LNCAP (cell line): ENCODE data around the gene CNTN4.

Experiments
- CTCF ChIP-seq: fragments of 450-650 bp; IDR thresholded peaks from 2 replicates; pipeline ENCODE4 v1.5.1; 2017; ENCODE audit warnings: mild to moderate bottlenecking

Gene CNTN4

GRCh38 chr3:2334921-2335320, 236.3 kb downstream of the CNTN4 start:
- TF ChIP-seq CTCF = no peak

- TF ChIP-seq CTCF = no peak
These were observed 244.5 kb downstream of the CNTN4 start for GRCh38 chr3:2343031-2343682.

GRCh38 chr3:2352134-2352762, 253.6 kb downstream of the CNTN4 start:
- no peak for TF ChIP-seq CTCF

- TF ChIP-seq CTCF = no peak
These were observed 256.0 kb downstream of the CNTN4 start for GRCh38 chr3:2354702-2355101.

GRCh38 chr3:2356298-2356950, 257.8 kb downstream of the CNTN4 start:
- no peak for TF ChIP-seq CTCF

- TF ChIP-seq CTCF = no peak
These were observed 262.1 kb downstream of the CNTN4 start for GRCh38 chr3:2360815-2361214.

GRCh38 chr3:2362122-2362521, 263.5 kb downstream of the CNTN4 start:
- TF ChIP-seq CTCF = no peak
